Measurements from ENCODE around the gene C5orf15.
"Not testable (repeated sequence)": the region's sequence is repeated elsewhere in the genome, so short reads cannot be mapped to it uniquely, and the experiment has no call there.

The C5orf15 gene

DNA sequence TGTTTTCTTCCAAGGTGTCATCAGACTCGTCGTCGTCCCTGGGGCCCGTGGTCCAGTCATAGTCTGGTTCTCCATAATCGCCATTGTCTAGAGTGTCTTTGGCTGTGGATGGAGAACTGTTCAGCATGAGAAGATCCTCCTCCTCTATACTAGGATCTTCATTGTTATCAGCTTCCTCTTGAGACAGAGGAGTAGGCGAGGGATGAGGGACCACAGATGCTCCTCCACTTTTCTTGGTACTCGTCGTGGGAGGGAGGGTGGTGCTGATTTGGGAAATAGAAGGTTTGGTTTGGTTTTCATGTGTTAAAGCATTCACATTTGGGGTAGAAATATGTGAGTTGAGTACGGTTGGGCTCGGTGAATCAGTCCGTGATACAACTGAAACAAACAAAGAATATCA, 8.8 kb downstream of the C5orf15 start:
- no peak for DNase-seq

DNA sequence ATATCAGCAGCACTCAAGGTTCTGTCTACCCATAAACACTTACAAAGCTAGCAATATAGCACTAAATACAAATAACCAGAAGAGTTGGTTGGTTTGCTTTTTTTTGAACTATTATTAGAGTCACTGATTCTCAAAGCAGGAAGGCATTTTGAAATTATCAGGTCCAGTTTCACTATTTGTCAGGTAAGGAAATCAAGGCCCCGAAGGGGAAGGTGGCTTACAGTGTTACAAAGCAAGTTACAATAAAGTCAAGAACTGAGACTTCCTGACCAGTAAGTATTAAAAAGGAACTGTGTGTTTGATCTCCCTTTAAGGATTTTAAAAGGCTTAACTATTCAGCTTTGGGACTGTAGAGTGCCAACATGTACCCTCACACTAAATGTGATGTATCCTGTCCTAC, 10.8 kb downstream of the C5orf15 start:
- no peak for DNase-seq

DNA sequence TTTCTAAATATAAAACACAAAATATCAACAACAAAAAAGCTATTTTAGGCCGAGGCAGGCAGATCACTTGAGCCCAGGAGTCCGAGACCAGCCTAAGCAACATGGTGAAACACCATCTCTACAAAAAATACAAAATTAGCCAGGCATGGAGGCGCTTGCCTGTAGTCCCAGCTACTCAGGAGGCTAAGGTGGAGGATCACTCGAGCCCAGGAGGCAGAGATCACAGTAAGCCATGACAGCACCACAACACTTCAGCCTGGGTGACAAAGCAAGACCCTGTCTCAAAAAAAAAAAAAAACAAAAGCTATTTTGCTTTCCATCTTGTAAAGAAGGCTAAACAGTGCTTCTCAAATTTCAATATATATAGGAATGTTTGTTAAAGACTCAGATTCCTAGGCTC, 11.3 kb downstream of the C5orf15 start:
- DNase-seq: no peak

GRCh38 chr5:133956196-133956595, 12.2 kb downstream of the C5orf15 start:
- DNase-seq: not testable (repeated sequence)

- DNase-seq: no peak
Observed at GRCh38 chr5:133953568-133954145, 14.8 kb downstream of the C5orf15 start.

GRCh38 chr5:133952729-133953567, 15.5 kb downstream of the C5orf15 start:
- no peak for DNase-seq

- no peak for DNase-seq
Observed at GRCh38 chr5:133950821-133951612, 17.4 kb downstream of the C5orf15 start.

- no peak for DNase-seq
Observed at GRCh38 chr5:133948721-133949120, 19.7 kb downstream of the C5orf15 start.

GRCh38 chr5:133947431-133947841, 21.0 kb downstream of the C5orf15 start:
- no peak for DNase-seq

- no peak for DNase-seq
Observed at GRCh38 chr5:133945568-133945967, 22.9 kb downstream of the C5orf15 start.

DNA sequence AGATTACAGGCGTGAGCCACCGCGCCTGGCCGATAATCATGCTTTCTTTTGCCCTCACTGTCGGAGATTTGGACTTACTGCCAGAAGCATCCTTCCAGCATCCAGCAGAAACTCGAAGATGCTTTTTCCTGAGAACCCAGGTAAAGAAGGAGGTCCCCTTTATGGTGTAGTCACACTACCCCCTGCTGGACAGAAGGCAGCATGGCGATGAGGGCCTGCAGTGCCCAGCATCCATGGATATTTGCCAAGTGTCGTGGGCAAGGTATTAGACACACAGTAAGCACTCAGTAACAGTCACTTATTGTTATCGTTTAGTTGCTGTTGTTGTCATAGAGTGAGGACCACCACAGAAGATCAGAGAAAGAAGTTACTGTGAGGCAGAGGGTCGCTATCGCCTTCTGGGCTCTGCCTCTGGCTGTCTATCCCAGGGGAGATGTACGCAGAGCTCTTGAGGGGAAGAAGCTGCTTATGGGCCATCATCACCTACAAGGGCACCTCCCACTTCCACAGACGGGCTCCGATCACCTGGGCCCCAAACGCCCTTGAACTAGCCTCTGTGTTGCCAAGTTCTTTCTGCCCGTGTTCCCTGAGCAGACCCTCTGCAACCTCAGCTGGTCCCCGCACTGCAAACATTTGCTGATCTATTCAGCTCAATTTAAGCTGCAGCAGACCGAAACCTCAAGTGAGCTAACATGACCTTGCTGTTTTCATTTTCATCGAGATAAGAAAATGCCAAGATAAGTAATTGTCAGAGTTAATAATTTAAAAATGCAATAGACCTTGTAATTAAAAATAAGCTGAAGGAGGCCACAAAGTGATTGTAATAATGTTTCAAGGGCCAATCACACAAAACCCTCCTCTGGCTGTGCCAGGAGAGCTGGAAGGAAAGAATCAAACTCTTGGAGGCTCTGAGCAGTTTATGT, 23.9 kb downstream of the C5orf15 start:
- peak; percentile 75 for DNase-seq

GRCh38 chr5:133943475-133943817, 25.0 kb downstream of the C5orf15 start:
- DNase-seq: no peak

DNA sequence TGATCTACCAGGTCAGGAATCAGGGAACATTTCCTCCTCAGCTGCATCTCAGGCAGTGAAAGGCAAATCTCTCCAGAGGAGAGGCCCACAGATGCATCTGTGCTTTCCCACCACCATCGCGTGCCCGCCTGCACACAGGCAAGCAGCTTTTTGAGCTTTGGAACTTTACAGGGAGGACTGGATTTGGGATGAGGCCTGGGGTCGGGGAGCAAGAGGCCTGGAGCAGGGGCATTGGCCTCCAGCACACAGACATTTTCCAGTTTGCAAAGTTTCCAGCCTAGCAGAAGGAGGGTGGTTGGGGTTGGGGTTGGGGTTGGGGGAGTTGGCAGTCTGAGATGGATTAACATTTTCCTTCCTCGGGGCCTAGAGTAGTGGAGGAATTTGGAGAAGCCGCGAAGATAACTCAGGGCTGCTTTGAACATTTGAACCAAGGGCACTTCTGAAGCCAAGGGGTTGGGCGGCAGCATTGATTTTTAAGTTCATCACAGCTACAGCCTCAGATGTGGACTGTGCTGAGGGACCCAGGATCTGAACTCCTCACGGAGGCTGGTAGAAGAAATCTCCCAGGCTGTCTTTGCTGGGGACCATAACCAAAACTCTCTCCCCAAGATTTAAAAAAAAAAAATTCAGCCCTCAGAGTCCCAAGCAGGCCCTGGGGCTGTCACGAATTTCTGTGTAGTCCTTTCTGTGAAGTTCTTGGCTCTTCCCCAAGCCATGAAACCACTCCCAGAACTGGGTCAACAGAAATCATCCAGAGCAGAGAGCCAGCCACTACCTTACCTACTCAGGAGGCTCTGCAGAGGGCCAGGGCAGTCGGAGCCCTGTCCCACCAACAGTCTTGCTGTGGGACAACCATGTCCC, 25.6 kb downstream of the C5orf15 start:
- DNase-seq: no peak

- no peak for DNase-seq
Observed at GRCh38 chr5:133941456-133942196, 26.8 kb downstream of the C5orf15 start.

DNA sequence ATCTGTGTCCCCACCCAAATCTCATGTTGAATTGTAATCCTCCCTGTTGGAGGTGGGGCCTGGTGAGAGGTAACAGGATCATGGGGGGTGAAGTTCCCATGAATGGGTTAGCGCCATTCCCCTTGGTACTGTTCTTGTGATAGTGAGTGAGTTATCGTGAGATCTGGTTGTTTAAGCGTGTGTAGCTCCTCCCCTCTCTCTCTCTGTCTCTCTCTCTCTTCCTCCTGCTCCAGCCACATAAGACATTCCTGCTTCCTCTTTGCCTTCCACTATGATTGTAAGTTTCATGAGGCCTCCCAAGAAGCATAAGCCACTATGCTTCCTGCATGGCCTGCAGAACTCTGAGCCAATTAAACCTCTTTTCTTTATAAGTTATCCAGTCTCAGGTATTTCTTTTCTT, 28.8 kb downstream of the C5orf15 start:
- no peak for DNase-seq

DNA sequence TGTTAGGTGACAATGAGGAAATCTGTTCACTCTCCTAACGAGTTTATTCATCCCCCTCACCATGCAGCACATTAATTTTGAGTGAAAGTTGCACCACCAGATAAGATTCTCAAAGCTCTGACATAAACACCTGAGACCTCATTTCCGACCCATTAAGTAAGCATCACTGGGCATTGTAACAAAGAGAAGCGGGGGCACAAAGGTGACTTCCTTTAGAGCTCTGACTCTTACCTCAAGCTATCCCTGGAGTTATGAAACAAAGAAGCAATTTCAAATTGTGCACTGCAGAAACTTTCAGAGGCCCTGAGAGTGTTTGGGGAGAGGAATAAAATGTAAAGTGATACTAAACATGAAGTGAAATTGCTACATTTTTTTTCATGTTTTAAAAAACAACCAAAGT, 29.5 kb downstream of the C5orf15 start:
- DNase-seq: no peak

DNA sequence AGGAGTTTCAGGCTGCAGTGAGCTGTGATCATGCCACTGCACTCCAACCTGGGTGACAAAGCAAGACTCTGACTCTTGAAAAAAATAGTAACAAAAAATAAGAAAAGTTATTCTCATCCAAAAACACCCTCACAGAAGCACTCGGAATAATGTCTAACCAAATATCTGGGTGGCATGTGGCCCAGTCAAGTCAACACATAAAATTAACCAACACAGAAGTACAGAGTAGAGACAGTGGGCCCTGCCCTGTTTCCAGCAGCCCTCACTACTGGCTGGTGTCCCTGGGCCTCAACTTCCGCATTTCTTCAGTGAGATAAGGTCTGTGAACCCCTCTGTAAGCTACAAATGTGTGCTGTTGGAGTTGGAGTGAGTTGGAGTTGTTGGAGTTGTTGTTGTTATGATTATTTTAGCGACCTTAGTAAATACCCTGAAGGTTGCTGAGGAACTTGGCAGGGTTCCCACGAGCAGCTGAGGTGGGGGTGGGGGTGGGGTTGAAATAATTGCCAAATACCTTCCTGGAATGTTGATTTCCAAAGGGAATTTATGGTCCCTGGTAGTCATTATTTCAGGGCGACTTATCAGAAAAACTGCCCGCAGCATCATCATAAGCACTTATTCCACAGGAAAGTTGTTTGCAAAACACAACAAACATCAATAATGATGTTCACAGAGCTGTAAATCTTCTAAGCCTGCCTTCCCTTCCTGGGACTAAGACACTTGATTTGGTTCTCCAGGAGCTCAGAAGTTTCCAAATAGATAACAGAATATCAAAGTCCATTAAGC, 30.2 kb downstream of the C5orf15 start:
- peak; percentile 5 for DNase-seq

GRCh38 chr5:133937628-133938027, 30.8 kb downstream of the C5orf15 start:
- DNase-seq: peak; percentile 17

DNA sequence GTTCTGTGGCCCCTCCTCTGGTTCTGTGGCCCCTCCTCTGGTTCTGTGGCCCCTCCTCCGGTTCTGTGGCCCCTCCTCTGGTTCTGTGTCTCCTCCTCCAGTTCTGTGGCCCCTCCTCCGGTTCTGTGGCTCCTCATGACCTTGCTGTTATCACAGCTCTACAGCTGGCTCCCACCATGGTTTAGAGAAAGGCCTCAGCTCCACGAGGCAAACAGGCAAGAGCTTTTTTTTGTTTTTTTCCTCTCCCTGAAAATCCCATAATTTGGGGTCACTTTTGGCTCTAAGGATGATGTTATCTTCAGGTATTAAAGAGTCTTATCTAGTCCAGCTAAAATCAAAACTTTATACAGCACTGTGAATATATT, 31.8 kb downstream of the C5orf15 start:
- DNase-seq: no peak

- peak; percentile 6 for DNase-seq
Observed at GRCh38 chr5:133935991-133936650, 32.3 kb downstream of the C5orf15 start.

Data from activated effector memory CD4-positive, alpha-beta T cell treated with anti-CD3 and anti-CD28 coated beads, Interleukin-2, amount 50 U/mL, for 16 hours (primary cell).